Stimulated activated CD8-positive, alpha-beta memory T cell treated with anti-CD3 and anti-CD28 coated beads, Interleukin-2, amount 100 ng/mL, for 48 hours (primary cell): Measurements from ENCODE around the gene RAB31.

ENCODE experiments used
- DNase-seq, 2 donors: peaks; one replicate each; pipeline ENCODE4 v3.0.0-alpha.2; 2020; ENCODE audit warnings: low read depth in 2 of 2

The RAB31 gene

DNA sequence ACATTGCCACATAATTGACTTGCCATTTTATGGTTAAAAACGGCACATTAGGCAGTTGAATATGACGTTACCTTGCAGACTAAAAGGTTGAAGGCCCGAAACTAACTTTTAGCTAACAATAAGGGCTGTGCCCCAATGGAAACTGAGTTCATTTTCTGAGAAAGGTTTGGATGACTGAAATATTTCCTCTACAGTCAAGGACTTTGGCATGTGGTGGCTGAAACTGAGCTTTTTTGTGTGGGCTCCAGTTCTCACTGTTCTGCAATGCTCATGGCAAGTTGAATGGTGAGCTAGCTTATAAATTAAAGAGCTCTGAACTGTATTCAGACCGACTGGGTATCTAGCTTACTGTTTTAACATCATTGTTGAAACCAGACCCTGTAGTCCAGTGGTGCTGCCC lies 153.8 kb downstream of the RAB31 start:
- no peak for DNase-seq

DNA sequence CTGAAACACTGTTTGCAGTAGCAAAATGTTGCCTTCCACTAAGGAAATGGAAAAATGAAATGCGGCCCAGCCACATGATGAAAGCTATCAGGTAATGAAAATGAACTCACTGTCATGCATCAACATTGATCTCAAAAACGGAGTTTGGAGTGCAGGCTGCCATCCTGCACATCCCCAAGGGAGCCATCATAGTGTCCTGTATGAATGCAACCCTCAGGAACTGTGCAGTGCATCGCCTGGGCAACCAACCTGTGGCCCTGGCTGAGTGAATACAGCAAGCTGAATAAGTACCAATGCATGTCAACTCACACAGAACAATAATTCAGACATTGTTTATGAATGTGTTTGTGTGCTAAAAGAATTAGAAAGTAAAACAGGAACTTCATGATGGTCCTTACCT lies 154.6 kb downstream of the RAB31 start:
- no peak for DNase-seq

DNA sequence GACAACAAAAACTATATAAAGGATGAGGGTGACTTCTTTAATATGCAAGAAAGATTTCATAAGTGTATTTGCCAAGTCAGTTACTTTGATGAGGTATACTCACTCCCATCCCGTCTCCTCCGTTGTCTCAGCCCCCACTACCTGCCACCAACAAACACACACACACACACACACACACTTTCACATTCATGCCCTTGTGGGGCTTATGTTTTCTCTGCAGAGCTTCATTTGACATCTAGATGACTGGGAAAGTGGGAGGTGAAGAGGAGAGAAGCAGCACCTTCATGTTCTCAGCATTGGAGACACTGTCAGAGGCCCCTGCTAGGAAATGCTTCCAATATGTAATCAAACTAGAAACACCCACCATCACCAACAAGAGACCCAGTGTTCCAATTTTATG lies 155.2 kb downstream of the RAB31 start:
- no peak for DNase-seq

DNA sequence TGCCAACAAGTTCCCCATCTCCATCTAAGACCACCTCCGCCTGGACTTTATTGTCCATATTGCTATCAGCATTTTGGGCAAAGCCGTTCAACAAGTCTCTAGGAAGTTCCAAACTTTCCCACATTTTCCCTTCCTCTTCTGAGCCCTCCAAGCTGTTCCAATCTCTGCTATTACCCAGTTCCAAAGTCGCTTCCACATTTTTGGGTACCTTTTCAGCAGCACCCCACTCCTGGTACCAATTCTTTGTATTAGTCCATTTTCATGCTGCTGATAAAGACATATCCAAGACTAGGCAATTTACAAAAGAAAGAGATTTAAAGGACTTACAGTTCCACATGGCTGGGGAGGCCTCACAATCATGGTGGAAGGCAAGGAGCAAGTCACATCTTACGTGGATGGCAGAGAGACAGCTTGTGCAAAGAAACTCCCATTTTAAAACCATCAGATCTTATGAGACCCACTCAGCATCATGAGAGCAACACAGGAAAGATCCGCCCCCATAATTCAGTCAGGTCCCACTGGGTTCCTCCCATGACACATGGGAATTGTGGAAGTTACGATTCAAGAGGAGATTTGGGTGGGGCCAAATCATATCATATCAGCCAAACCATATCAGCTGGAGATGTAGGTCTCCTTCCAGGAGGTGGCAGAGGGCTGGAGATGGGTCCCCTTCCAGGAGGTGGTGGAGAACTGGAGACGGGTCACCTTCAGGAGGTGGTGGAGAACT lies 157.8 kb downstream of the RAB31 start:
- no peak for DNase-seq

DNA sequence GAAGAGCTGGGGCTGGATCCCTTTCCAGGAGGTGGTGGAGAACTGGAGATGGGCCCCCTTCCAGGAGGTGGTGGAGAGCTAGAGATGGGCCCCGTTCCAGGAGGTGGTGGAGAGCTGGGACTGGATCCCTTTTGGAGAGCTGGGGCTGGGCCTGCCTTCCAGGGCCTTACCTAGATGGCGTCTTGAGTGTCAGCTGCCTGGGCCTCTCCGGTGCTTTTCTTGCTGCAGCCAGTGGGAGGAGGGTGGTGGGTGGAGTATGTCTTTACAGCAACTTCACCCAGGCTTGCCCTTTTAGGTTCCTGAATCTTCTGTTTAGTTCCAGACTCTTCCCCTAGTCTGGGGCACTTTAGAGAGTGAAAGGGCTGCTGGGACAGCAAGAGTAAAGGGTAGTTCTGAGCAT lies 158.5 kb downstream of the RAB31 start:
- no peak for DNase-seq

DNA sequence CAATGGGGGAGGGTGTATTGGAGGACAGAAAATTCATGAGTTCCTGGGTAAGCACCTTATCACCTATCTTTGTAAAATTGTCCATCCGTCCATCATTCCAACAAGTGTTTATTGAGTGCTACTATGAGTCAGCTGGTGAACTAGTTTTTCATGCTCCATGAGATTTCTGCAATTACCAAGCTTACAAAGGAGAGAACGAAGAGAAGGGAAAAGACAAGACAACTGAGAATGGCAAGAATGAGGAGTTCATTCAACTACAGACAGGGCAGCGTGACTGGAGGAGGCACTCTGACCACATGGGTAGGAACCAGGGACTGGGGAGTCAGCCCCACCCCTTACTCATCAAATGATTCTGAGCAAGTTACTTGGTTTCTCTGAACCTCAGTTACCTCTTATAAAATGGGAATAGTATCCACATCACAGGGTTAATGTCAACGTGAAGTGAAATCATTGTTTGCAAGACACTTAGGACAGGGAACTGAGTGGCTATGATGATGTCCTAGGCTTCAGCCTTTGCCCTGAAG lies 159.0 kb downstream of the RAB31 start:
- no peak for DNase-seq

DNA sequence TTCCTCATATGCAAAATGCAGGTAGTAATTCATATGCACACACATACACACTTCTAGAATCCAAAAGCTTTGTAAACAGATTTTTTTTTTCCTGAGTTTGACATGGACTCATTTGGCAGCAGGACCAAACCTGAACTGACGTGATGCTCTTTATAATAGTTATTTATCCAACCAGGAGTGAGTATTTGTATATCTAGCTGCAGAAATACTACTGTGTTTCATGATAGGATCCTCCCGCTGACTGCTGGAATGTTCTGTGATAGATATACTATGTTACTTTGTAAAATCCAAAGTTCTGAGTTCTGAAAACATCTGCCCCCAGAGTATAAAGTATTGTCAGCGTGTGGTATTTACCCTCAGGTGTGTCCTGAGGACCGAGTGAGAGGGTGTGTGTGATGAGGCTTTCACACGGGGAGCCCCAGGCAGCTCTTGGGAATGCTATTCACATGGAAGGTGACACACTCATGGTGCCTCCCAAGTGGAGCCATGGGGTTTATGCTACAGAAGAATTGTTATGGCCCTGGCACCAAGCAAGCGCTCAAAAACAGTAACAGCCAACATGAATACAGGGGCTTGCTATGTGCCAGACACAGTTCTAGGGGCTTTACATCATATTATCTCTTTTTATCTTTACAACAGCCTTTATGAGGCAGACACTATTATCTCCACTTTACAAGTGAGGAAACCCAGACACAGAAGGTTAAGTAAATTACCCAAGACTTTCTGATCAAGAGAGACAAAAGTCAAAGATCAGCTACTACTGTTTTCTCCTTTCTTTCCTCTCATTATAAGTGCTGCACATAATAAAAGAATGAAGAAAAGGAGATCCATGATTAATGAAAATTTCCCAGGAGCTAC lies 161.0 kb downstream of the RAB31 start:
- DNase-seq = no peak

DNA sequence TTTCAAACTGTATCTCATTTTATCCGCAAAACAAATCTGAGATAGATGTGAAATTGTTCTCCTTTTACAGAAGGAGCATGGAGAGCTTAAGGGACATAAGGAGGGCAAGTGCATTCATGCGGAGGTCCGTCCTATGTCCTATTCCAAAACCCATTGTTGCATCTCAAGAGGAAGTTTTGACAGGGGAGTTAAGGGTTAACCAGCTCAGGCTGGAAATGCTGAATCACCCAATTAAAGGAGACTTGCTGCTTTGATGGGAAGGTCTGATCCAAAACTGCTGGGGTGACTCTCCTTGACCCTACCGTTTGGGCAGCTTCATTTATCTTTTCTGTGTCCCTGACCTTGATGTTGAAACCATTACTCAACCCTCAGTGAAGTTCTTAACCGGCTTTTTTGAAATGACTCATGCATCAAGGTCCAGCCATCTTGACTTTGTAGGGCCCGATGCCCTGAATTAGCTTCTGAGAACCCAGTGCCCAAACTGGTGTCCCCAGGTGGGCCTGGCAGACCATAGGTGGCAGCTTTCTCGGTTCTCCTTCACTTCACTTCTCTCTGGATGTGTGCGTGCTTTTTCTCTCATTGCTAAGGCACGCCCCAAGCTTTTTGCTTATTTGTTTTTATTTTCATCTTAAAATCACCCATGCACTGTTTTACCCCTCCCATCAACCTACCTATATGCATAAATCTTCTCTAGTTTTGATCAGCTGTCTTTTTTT lies 161.8 kb downstream of the RAB31 start:
- DNase-seq = no peak

DNA sequence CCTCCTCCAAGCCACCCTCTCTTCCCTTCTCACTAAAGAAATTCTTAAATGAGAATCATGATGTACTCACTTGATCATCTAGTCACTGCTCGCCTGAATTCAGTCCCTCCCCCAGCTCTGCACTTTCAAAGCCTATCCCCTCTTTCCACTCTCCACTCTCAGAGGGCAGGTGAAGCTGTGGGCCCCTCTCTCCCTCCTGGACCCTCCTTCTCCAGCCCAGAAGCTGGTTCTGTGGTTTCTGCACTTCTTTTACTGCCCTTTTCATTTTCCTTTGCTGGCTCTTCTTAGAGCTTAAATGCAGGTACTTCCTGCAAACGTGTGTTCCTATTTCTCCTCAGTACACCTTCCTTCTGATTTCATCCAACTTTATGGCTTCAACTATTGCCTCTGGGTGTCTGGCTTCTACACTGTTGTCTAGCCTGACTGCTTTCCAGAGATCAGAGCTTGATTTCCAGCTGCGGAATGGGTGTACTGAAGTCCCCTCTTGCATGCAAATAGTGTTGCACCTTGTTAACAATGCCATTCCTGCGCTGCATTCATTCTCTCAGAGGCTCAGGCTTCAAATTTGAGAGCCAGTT lies 162.4 kb downstream of the RAB31 start:
- DNase-seq = no peak

DNA sequence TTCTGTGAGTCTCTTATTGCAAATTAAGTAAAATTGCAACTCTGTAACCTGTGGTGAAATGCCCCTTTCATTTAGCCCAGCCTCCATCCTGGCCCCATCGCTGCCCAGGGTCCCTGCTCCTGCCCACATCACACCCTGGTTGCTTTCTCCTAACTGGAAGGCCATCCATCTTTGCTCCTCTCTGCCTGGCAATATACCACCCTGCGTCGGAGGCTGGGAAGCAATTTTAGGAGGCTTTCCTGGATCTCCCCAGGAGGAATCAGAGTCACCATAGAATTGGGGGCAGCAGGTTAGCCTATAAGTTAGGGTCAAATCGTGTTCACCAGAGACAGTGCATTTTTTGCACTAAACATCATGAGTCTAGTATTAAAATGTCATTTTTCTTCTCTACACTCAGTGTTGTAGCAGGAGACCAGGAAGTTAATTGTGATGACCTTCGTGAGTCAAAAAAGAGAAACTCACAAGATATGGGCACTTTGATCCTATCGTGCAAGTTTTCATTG lies 163.2 kb downstream of the RAB31 start:
- DNase-seq = no peak

DNA sequence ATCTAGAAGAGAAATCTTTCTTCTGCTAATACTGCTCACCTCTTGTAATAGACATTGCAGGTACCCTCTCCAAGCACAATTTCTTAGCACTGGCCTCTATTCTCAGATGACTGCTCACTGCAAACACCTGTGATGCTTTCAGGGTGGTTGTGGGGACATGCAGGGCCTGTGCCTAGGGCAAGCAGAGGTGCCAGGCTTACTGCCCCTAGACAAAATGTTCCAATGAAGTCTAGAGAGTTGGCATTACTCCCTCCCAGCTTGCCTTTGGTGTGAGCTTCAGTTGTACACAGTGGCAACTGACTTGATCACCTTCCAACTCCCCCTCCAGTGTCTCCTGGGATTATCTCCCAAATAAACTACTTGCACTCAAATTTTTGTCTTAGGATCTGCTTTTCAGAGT lies 164.7 kb downstream of the RAB31 start:
- no peak for DNase-seq

DNA sequence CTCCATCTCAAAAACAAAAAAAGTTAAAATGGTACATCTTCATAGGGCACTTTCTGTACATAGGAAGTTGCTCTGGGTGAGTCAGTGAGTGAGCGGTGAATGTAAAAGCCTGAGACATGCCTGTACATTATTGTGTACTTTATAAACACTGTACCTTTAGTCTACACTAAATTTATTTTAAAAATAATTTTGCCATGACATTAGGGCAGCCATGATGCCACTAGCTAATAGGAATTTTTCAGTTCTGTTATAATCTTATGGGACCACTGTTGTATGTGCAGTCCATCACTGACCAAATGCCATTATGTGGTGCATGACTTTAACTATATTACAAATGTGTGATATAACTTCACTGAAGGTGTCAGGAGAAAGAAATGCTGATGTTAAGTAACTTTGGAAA lies 166.6 kb downstream of the RAB31 start:
- no peak for DNase-seq

DNA sequence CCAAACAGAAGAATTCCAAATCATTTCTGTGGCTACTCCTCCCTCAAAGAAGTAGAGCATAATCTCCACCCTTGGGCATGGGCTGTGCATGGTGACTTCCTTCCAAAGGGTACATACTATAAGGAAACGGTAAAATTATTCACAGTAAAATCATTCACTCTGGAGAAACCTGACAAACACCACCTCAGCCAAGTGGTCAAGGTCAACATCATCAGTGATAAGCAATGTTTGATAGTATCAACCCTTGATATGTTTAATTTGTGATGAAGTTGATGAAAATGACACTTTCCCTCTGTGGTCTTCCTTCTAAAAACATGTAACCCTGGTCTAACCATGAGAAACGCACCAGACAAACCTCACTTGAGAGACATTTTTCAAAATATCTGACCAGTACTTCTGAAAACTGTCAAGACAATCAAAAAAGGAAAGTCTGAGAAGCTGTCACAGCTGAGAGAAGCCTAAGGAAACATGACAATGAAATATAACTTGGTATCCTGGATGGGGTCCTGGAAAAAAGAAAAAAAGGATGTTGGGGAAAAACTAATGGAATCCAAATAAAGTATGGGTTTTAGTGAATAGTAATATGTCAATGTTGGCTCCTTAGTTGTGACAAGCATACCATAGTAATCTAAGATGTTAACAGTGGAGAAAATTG lies 168.2 kb downstream of the RAB31 start:
- no peak for DNase-seq

DNA sequence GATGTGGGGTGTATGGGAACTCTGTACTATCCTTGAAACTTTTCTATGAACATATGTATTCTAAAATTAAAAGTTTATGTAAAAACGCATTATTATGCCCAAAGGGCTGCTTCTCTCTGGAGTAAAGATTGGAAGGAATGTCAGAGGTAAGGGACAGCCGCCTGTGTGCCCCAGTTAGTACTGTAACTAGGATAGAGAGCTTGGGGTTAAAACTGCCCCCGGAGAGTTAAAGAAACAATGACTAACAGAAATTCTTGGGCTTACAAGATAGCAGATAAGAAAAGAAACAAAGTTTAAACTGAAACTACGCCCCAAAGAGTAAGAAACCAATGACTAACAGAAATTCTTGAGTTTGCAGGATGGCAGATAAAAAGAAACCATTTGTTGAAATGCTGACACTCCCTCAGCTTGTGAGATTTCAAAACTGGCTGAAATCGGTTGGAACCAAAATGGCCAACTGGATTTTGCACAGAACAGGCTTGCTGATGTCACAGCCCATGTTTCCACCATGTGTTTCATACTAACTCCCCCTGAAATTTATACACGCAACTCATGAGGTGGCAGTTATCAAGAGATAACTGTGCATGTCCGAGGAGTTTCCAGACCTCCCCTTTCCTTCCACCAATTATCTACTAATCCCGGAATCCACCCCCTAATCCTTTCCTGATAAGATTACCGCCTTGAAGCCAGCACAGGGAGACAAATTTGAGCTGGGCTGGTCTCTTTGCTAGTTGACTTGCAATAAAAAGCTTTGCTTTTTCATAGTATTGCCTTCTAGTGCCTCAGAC lies 169.0 kb downstream of the RAB31 start:
- no peak for DNase-seq

DNA sequence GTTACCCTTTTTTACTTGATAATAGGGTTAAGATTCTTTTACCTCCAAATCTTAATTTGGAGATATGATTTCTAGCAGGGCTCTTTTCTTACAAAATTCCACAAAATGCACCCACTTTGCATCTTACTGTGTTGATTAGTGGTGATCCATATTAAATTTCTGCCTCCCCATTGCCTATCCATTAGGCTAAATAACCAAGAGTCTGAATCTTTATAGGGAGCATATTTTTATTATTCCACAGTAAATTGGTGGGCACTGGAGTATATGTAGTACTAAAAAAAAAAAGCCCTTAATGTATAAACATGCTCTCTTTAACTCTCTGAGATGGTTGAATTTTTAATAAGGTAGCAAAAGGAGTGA lies 169.5 kb downstream of the RAB31 start:
- no peak for DNase-seq

DNA sequence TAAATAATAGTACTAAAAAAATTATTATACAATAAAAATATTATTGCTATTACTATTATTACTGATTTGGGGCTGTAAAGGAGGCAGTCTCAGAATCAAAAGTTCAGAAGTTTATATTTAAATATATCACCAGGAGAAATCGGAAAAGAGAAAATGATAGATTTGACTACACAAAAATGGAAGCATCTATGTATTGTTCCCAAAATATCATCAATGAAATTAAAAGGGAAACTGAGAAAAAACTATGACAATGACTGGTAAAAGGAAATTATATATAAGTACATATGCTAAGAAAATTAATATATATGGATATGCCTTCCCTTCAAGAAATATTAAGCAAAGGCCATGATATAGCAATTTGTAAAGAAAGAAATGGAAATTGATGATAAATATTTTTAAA lies 170.0 kb downstream of the RAB31 start:
- DNase-seq = no peak

DNA sequence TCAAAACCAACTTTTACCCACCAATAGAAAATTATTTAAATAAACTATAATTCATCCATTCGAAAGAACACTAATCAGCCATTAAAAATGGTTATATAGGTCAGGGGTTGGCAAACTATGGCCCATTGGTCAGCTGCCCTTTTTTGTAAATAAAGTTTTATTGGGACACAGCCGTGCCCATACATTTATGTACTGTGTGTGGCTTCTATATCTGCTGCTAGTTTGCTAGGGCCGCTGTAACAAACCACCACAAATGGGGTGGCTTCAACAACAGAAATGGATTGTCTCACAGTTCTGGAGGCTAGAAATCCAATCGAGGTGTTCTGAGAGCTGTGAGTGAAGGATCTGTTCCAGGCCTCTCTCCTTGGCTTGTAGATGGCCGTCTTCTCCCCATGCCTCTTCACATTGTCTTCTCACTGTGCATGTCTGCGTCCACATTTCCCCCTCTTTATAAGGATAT lies 170.7 kb downstream of the RAB31 start:
- DNase-seq = no peak

DNA sequence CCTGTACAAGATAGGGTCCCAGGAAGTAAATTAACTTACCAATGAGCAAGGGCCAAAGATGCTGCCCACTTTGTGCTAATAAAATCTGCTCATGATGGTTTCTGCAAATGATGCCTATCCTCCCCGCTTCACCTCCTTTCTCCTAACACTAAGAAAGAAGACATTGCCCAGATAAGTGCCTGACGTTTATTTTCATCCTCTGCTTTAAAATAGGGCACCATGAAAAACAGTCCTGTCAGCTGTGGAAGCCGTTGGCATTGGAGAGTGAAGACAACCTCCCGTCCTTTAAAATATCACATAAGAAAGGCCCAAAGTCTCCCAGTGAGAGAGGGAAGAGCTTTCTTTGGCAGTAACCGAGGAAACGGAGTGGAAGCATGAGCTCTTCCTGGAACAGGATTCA lies 176.0 kb downstream of the RAB31 start:
- no peak for DNase-seq

DNA sequence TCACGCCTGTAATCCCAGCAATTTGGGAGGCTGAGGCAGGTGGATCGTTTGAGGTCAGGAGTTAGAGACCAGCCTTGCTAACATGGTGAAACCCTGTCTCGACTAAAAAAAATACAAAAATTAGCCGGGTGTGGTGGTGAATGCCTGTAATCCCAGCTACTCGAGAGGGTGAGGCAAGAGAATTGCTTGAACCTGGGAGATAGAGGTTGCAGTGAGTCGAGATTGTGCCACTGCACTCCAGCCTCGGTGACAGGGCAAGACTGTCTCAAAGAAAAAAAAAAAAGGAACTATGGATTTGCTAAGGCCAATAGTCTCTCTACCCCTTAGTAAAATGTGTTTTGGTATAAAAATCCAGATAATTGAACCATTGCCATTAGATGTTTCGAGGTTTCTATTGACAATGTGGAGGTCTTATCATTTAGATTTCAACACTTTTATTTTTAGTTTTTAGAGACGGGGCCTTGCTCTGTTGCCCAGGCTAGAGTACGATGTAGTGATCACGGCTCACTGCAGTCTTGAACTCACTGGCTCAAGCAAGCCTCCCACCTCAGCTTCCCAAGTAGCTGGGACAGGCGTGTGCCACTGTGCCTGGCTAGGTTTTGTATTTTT lies 176.5 kb downstream of the RAB31 start:
- DNase-seq = no peak
